Osteoblast (primary cell): ENCODE measurements around the gene ERRFI1. TPM values are rescaled to one million over a fixed set of nuclear protein-coding genes. Genes with fewer than 3 reads are reported as not detected.

Experiments used
- DNase-seq: peaks from one replicate; pipeline ENCODE4 v3.0.0; 2011; ENCODE audit warnings: low spot score, mixed read lengths; ENCODE audit not compliant: insufficient read length; ENCODE audit errors: missing footprints
- H2AFZ ChIP-seq: 2 replicates; pipeline ENCODE4 v1.6.0; 2011; ENCODE audit warnings: mild to moderate bottlenecking, low read length
- H3K27ac ChIP-seq: 2 replicates; pipeline ENCODE4 v1.5.1; 2011; ENCODE audit warnings: mild to moderate bottlenecking, low read depth, low read length, moderate library complexity
- H3K27me3 ChIP-seq: 2 replicates; pipeline ENCODE4 v1.6.0; 2012; ENCODE audit warnings: mild to moderate bottlenecking, control low read depth, inconsistent platforms, low read length, moderate library complexity; ENCODE audit not compliant: insufficient read depth
- H3K36me3 ChIP-seq: 2 replicates; pipeline ENCODE4 v1.5.1; 2011; ENCODE audit warnings: mild to moderate bottlenecking, low read length, control low read depth, moderate library complexity; ENCODE audit not compliant: insufficient read depth
- H3K4me1 ChIP-seq: 2 replicates; pipeline ENCODE4 v1.5.1; 2011; ENCODE audit warnings: mild to moderate bottlenecking, low read length, control low read depth, moderate library complexity; ENCODE audit not compliant: insufficient read depth
- H3K4me2 ChIP-seq: 2 replicates; pipeline ENCODE4 v1.6.0; 2011; ENCODE audit warnings: mild to moderate bottlenecking, low read length; ENCODE audit not compliant: insufficient read depth
- H3K4me3 ChIP-seq: fragments of 200-600 bp; sonication (generic); 3 replicates; pipeline ENCODE4 v1.5.1; 2012; ENCODE audit warnings: mild to moderate bottlenecking, low read length, inconsistent platforms; ENCODE audit not compliant: insufficient read depth
- H3K79me2 ChIP-seq: 2 replicates; pipeline ENCODE4 v1.6.0; 2012; ENCODE audit warnings: mild to moderate bottlenecking, low read length, control low read depth, inconsistent platforms; ENCODE audit not compliant: insufficient read depth
- H3K9me3 ChIP-seq: 2 replicates; pipeline ENCODE4 v1.5.1; 2011; ENCODE audit warnings: low read depth, low read length, control low read depth
- H4K20me1 ChIP-seq: 2 replicates; pipeline ENCODE4 v1.6.0; 2012; ENCODE audit warnings: mild to moderate bottlenecking, low read length, control low read depth; ENCODE audit not compliant: insufficient read depth
- total RNA-seq: library from RNA; depleted of rRNA; stranded (reverse); fragments of >200 nt; gene quantifications from 2 replicates; pipeline ENCODE4 v1.2.3, GENCODE V29; 2012
- TF ChIP-seq, protein P1 (sequence below): IDR thresholded peaks from 2 replicates; pipeline ENCODE4 v1.5.1; 2011; ENCODE audit warnings: mild to moderate bottlenecking, low read depth, low read length, moderate library complexity; ENCODE audit errors: extremely low read depth

ERRFI1 gene
- total RNA-seq, 1 donor = 69.5 TPM

DNA sequence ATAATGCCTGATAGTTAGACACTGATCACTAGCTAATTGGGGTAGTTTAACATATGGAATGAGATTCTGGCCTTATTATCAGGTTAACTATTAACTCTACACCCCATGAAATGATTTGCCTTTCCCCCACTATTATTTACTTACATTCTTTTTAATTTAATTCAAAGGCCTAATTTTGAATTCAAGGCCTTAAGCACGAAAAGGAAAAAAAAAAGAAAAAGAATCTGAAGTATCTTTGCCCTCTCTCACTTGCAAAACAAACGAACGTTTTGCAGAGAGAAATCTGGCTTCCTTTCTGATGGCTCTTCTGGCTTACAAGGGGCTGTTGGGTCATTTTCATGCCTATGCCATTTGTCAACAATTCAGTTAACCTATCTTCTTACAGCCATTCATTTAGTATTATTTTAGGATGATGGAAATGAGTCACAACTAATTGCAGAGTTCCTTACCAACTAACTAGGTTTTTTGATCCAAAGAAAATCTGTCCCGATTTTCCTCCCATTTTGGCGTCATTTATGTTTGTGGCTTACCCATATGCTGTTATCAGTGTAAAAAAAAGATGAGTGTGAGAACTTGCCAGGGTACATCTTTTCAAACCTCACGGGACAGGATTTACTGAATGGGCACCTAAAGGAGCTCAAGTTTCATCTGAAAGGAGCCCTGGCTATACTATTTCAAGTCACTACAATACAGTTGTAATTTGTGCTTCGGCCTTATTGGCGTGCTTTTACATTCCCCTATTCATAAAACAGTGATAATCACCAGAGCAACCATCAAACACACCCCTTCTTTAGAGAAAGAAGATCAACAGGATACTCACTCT is 1.9 kb upstream of the ERRFI1 start:
- Histone ChIP-seq H3K36me3 (no peaks in the 10 kb centered on the region), H3K27ac (peak overlapping the region; percentile 98), H3K27me3 (no peaks in the 10 kb centered on the region), H3K4me3 (peak overlapping the region; percentile 81), H3K9me3 (no peaks in the 10 kb centered on the region), H4K20me1 (peaks cover 25% of the 10 kb centered on the region), H3K4me1 (peaks cover 41% of the 10 kb centered on the region), H3K4me2 (peak overlapping the region; percentile 83), H2AFZ (peak overlapping the region; percentile 48), H3K79me2 (peaks cover 38% of the 10 kb centered on the region)
- peak; percentile 92 for DNase-seq
- TF ChIP-seq, protein P1, sequence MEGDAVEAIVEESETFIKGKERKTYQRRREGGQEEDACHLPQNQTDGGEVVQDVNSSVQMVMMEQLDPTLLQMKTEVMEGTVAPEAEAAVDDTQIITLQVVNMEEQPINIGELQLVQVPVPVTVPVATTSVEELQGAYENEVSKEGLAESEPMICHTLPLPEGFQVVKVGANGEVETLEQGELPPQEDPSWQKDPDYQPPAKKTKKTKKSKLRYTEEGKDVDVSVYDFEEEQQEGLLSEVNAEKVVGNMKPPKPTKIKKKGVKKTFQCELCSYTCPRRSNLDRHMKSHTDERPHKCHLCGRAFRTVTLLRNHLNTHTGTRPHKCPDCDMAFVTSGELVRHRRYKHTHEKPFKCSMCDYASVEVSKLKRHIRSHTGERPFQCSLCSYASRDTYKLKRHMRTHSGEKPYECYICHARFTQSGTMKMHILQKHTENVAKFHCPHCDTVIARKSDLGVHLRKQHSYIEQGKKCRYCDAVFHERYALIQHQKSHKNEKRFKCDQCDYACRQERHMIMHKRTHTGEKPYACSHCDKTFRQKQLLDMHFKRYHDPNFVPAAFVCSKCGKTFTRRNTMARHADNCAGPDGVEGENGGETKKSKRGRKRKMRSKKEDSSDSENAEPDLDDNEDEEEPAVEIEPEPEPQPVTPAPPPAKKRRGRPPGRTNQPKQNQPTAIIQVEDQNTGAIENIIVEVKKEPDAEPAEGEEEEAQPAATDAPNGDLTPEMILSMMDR = no peak

DNA sequence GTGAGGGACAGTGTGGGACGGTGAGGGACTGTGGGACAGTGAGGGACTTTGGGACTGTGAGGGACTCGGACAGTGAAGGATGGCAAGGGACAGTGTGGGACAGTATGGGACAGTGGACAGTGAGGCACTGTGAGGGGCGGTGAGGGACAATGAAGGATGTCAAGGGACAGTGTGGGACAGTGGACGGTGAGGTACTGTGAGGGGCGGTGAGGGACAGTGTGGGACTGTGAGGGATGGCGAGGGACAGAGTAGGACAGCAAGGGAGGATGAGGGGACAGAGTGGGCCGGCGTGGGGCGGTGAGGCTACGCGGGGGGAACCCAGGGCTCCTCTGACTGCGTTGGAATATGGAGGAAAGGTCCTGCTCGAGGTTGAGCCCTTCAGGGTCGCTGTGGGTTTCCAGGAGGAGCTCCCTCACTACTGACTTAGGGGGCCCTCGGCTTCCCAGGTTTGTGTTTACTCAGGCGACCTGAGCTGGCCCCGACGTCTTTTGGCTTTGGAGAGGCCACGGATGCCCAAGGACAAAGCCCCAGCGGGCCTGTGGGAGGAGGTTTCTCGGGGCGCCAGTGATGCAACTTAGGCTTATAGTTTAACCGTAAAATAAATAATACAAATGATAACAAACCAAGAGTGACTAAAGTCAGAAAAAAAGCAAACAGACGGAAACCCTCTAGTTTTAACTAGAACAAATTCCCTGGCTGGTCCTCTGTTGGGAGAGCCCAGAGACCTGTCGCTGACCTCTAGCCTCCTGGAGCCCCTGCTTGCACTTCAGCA is 1.1 kb upstream of the ERRFI1 start:
- peak overlapping the region; percentile 83 for H3K4me2 ChIP-seq
- peak; percentile 92 for DNase-seq
- H3K9me3 ChIP-seq = no peaks in the 10 kb centered on the region
- H3K27me3 ChIP-seq = no peaks in the 10 kb centered on the region
- peak overlapping the region; percentile 81 for H3K4me3 ChIP-seq
- H4K20me1 ChIP-seq = peaks cover 32% of the 10 kb centered on the region
- peak overlapping the region; percentile 98 for H3K27ac ChIP-seq
- peak overlapping the region; percentile 87 for H2AFZ ChIP-seq
- no peaks in the 10 kb centered on the region for H3K36me3 ChIP-seq
- H3K4me1 ChIP-seq = peaks cover 45% of the 10 kb centered on the region
- TF ChIP-seq, protein P1 = no peak
- peaks cover 46% of the 10 kb centered on the region for H3K79me2 ChIP-seq

DNA sequence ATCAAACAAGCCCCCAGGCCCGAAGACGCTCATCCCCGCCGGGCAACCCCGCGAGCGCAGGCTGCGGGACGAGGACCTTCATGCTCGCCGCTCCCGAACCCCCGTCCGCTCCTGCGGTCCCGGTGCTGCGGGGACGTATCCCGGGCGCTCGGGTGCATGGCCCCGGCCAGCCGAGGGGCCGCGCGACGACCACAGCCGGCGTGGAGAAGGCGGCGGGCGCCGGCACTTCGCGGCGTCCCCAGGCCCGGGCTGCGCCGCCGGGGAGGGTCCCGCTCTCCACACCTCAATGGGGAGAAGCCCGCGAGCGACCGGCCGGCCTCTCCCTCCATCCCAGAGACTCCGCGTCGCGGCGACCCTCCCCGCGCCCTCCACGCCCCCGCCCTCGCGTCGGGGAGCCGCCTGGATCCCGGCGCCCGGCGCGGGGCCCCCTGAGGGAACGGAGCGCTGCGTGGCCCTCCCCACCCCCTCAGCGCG is 401 bp downstream of the ERRFI1 start:
- Histone ChIP-seq H3K4me1 (peaks cover 58% of the 10 kb centered on the region), H3K27ac (peak overlapping the region; percentile 81), H3K9me3 (no peaks in the 10 kb centered on the region), H3K4me2 (peak overlapping the region; percentile 76), H3K79me2 (peaks cover 60% of the 10 kb centered on the region), H4K20me1 (peaks cover 38% of the 10 kb centered on the region), H2AFZ (no peak overlapping the region), H3K36me3 (no peaks in the 10 kb centered on the region), H3K27me3 (no peaks in the 10 kb centered on the region), H3K4me3 (peak overlapping the region; percentile 81)
- TF ChIP-seq, protein P1 = no peak
- DNase-seq = no peak
